HG02798 (cell line): Measurements from ENCODE around the gene LMNTD2.

ENCODE experiments used
- ATAC-seq: cut with Tn5 transposase; IDR thresholded peaks from one replicate; pipeline ENCODE4 v1.9.1; 2021; ENCODE audit warnings: mild to moderate bottlenecking; ENCODE audit not compliant: unreplicated experiment, poor library complexity

LMNTD2 gene

DNA sequence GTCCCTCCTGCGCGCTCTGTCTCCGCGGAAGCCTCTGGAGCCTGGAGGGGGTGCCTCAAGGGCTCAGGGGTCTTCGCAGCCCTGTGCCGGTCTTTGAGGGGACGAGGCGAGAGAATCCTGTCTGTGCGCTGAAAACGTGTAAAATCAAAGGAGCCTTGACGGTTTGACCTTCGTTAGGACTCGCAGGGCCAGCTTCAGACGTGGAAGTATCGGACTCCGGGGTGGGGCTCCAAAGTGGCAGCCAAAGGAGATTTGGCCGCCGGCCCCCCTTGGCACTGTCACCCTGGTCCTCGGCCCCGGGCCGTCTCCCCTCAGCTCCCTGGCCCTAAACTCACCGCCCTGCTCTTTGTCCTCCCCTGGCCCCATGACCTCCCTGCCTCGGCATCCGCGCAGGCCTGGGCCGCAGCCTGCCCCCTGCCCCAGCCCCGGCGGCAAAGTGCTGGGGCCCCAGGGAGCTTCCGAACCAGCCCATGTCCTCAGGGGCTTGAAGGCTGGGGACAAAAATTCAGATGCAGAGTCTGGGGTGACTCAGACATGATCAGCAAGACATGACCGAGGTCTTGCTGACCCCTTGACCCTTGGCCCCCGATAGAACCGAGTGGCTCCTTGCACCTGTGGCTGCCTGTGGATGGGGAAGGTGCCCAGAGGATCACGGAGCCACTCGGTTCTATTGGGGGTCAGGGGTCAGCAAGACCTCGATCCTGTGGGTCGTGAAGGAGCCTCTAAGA is 8.8 kb upstream of the LMNTD2 start:
- no peak for ATAC-seq

- peak; percentile 92 for ATAC-seq
Observed at GRCh38 chr11:568306-569157, 8.0 kb upstream of the LMNTD2 start.

- ATAC-seq = no peak
Observed at GRCh38 chr11:567629-568292, 7.2 kb upstream of the LMNTD2 start.

GRCh38 chr11:567011-567628 is 6.6 kb upstream of the LMNTD2 start:
- no peak for ATAC-seq

- ATAC-seq = no peak
Observed at GRCh38 chr11:565921-566509, 5.5 kb upstream of the LMNTD2 start.

DNA sequence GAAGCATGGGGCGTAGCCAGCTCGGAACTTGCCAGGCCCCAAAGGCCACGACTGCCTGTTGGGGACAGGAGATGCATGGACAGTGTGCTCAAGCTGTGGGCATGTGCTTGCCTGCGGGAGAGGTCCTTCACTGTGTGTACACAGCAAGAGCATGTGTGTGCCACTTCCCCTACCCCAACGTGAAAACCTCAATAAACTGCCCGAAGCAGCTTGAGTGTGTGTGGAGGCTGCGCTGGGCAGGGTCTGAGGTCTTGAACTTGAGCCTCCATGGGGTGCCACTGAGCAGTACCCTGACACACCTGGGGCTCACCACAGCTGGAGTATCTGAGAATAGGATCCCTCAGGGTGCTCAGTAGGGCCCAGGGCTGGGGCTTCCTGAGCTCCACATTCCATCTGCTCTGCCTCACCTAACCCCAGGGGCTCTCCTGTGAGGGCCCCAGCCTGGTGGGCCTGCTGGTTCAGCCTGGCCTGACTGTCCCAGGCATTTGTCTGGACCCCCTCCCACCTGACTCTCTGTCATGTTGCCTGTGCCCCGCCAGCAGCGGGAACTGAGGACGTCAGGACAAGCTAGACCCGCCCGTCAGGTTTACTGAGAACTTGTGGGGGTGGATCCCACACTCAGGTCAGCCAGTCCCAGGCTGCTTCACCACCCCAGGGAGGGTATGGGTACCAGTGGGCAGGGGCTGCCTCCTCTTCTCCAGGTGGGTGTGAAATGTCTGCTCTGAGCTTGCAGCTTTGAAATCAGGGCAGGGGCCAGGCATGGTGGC is 3.5 kb upstream of the LMNTD2 start:
- no peak for ATAC-seq

- ATAC-seq = no peak
Observed at GRCh38 chr11:563066-563811, 2.7 kb upstream of the LMNTD2 start.

DNA sequence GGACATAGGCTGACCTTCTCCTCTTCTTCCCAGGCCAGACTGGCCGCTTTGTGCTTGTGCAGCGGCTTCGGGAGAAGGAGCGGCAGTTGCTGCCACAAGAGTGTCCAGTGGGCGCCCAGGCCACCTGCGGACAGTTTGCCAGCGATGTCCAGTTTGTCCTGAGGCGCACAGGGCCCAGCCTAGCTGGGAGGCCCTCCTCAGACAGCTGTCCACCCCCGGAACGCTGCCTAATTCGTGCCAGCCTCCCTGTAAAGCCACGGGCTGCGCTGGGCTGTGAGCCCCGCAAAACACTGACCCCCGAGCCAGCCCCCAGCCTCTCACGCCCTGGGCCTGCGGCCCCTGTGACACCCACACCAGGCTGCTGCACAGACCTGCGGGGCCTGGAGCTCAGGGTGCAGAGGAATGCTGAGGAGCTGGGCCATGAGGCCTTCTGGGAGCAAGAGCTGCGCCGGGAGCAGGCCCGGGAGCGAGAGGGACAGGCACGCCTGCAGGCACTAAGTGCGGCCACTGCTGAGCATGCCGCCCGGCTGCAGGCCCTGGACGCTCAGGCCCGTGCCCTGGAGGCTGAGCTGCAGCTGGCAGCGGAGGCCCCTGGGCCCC is 1.6 kb upstream of the LMNTD2 start:
- ATAC-seq = no peak

GRCh38 chr11:561148-562003 is 838 bp upstream of the LMNTD2 start:
- ATAC-seq = peak; percentile 12

DNA sequence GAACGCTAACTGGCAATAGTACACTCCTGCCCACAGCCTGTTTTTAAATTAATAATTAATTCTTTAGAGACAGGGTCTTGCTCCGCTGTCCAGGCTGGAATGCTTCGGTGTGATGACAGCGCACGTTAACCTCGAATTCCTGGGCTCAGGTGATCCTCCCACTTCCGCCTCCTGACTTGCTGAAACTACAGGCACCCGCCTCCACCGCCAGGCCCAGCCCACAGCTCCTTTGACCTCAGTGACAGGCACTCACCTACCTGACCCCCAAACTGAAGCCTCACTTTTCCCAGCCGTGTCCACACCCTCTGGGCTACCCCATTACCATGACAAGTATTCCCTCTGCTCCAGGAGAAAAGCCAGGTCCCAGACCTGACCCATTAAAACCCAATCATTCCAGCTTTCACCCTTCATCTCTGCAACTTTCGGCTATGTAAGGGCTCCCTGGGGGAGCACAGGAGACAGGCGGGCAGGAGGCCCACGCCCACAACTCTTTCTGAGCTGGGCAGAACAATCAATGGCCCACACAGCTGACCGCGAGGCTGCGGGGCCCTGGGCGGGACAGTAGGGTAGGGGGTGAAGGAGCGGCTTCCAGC is 730 bp downstream of the LMNTD2 start:
- no peak for ATAC-seq

- ATAC-seq = no peak
Observed at GRCh38 chr11:559020-559620, 1.4 kb downstream of the LMNTD2 start.

GRCh38 chr11:558503-558902 is 2.0 kb downstream of the LMNTD2 start:
- no peak for ATAC-seq

DNA sequence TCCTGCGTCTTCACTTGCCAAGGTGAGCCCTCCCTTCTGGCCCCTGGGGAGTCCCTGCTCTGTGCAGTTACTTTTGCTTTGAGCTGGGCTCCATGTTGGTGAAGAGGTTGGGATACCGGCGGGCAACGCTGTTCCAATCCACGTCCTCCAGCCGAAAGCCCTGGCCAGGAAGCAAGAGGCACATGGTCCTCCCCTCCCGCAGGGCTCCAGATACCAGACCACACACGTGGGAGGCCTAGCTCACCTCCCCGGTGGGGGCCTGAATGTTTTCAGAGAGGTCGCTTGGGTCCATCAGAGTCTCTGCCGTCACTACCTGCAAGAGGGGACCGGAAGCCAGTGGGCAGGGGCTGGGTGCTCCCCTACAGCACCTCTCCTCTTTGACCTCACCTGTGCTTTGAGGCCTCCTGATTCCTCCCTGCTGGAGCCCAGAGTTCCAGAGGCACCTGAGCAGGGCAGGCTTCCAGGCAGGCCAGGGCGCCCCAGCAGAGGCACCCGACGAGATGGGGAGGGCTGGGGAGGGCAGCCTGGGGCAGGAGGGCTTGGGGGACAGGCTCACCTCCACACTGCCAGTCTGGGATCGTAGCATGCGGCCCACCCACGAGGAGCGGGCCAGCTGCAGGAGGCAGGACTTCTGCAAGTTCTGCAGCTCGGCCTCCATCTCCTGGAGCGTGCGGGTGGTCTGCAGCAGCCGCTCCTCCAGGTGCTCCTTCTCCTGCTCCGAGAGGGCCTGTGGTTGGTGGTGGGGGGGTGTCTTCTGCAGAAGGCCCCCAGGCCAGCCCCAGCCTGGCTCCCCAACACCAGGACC is 3.0 kb downstream of the LMNTD2 start:
- ATAC-seq = no peak

DNA sequence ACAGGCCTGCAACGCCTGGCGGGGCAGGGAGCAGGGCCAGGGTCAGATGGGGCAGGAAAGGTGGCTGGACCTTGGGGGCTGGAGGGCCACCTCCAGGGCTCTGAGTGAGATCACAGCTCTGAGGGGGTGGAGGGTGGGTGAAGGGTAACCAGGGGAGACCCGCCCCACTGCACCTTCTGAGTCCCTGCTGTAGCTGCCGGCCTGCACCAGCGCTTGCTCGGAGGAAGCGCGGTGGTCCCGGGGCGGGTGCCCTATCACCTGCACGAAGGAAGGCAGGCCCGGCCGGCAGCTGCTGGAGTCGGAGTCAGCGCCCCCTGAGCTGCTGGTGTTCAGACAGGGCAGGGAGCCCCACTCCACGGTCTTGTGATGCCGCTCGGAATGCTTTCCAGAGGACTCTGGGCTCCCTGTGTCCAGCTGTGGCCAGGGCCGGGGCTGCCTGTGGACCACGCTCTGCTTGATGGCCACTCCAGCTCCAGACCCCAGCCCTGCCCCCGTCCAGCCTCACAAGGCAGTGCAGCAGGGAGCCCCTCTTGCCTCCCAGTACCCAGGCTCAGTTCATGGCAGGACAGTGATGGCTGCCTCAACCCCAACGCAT is 3.8 kb downstream of the LMNTD2 start:
- no peak for ATAC-seq

DNA sequence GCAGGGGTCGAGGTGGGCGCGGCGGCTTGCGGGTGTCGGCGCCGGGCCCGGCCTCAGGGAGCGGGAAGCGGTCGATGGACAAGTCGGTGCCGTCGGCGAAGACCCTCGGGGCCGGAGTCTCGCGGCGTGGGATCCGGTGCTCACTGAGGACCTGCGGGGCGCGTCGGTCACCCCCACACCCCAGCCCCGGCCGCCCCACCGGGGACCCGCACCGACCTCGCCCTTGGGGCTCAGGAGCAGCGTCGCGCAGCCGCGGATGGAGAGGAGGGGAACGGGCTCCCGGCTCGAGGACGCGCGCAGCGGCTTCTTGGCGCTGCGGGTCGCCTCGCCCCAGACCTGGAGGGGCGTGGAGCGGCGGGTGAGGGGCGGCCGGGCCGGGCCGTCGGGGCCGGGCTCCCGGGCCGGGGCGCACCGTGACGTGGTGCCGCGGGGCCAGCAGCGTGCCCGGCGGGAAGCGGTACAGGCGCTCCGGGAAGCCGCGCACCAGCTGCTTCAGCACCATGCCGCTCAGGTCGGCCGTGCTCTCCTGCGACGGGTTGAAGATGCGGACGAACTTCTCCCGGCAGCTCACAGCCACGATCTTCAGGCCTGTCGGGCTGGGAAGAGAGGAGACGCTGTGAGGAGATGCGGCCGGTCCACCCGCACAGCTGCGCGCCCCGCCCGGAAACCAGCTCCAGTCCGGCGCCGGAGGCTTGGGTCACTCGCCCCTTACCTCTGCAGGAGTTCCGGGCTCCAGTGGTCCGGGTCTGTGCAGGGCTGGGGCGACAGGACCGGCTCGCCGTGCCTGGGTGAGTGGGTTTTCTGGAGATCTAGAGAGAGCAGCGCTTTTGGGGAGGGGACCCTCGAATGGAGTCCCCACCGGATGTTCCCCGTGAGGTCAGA is 4.5 kb downstream of the LMNTD2 start:
- ATAC-seq = no peak
